MG63 (cell line): ENCODE results near the gene GMPR. TPM values are rescaled to one million over a fixed set of nuclear protein-coding genes. Genes with fewer than 3 reads are reported as not detected.
"Not testable (repeated sequence)": the region's sequence is repeated elsewhere in the genome, so short reads cannot be mapped to it uniquely, and the experiment has no call there.

Experiments used
- DNase-seq: peaks from one replicate; pipeline ENCODE4 v3.0.0-alpha.2; 2020
- H3K27me3 ChIP-seq: fragments of 250-450 bp; sonication (Bioruptor Pico); 2 replicates; pipeline ENCODE4 v1.5.1; 2020; ENCODE audit warnings: mild to moderate bottlenecking, moderate library complexity
- H3K36me3 ChIP-seq: fragments of 250-450 bp; sonication (Bioruptor Pico); 2 replicates; pipeline ENCODE4 v1.5.1; 2020; ENCODE audit warnings: mild to moderate bottlenecking, moderate library complexity
- H3K4me3 ChIP-seq: fragments of 250-450 bp; sonication (Bioruptor Pico); 2 replicates; pipeline ENCODE4 v1.5.1; 2020; ENCODE audit warnings: mild to moderate bottlenecking, moderate library complexity
- H3K9me3 ChIP-seq: fragments of 250-450 bp; sonication (Bioruptor Pico); 2 replicates; pipeline ENCODE4 v1.5.1; 2020; ENCODE audit warnings: mild to moderate bottlenecking, moderate library complexity
- total RNA-seq: library from RNA; depleted of rRNA; stranded (reverse); fragments of >200 nt; shearing (Covaris generic); gene quantifications from 2 replicates; pipeline ENCODE4 v1.2.3, GENCODE V29; 2014; ENCODE audit warnings: low replicate concordance

The GMPR gene
- total RNA-seq, 1 experiment from 2014 or later, result 9.9 TPM

- H3K4me3 ChIP-seq, result no peak overlapping the region
- DNase-seq, result no peak
- H3K36me3 ChIP-seq, result no peaks in the 10 kb centered on the region
- no peaks in the 10 kb centered on the region for H3K27me3 ChIP-seq
- no peaks in the 10 kb centered on the region for H3K9me3 ChIP-seq
Measured at GRCh38 chr6:16258709-16259075, 20.3 kb downstream of the GMPR start.

- not testable (repeated sequence) for H3K36me3 ChIP-seq, H3K4me3 ChIP-seq, H3K9me3 ChIP-seq, DNase-seq, H3K27me3 ChIP-seq
Measured at GRCh38 chr6:16259604-16260003, 21.2 kb downstream of the GMPR start.

DNA sequence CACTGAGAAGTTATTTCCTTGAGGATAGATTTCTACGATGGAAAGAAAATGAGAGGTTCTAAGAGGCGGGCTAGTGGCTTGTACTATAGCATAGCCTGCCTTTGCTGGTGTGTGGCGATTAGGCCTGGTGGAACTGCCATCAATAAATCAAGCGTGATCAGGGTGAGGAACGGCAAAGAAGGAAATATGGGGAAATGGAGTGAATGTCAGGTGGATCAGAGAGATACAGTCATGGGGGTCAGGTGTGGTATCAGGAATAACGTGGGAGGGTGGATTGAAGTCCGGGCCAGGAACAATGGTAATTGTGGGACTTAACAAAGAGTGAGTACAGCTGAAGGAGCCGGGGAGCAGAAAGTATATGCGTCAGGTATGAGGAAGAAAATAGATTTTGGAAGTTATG lies 22.2 kb downstream of the GMPR start:
- DNase-seq, H3K36me3 ChIP-seq, H3K27me3 ChIP-seq, H3K4me3 ChIP-seq, H3K9me3 ChIP-seq: not testable (repeated sequence)

GRCh38 chr6:16262773-16263172 lies 24.4 kb downstream of the GMPR start:
- DNase-seq, H3K27me3 ChIP-seq, H3K36me3 ChIP-seq, H3K9me3 ChIP-seq, H3K4me3 ChIP-seq: not testable (repeated sequence)

DNA sequence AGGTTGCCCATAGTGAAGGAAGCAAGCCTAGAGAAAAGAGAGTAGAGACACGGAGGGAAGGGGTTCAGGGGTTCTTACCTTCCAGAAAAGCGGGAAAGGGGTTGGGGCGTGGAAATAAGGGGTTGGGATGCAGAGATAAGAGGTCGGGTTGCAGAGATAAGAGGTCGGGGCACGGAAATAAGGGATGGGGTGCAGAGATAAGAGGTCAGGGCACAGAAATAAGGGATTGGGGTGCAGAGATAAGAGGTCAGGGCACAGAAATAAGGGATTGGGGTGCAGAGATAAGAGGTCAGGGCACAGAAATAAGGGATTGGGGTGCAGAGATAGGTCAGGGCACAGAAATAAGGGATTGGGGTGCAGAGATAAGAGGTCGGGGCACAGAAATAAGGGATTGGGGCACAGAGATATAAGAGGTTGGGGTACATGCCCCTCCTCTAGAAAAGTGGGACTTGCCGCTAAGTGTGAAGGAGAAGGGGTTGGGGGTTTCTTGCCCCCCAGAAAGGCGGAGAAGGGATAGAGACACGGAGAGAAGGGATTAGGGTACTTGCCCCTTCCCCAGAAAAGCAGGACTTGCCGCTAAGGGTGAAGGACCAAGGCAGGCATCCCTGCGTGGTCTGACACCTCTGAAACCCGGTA lies 25.2 kb downstream of the GMPR start:
- H3K27me3 ChIP-seq, H3K9me3 ChIP-seq, H3K4me3 ChIP-seq, DNase-seq, H3K36me3 ChIP-seq: not testable (repeated sequence)

DNA sequence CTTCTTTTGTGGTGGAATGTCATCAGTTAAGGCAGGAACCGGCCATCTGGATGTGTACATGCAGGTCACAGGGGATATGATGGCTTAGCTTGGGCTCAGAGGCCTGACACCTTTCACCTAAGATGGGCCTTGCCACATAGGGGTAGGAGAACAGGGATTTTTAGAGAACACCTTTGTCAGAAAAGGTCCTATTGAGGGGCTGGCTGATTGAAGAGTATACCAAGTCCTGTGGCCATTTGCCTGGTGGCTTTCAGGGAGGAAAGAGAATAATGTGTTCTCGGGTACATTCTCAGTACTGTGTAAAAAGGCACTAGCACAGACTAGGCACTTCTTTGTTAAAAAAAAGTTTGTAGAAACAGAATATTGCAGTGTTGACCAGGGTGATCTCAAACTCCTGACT lies 26.4 kb downstream of the GMPR start:
- no peak for DNase-seq
- no peak overlapping the region for H3K4me3 ChIP-seq
- H3K27me3 ChIP-seq, result no peaks in the 10 kb centered on the region

DNA sequence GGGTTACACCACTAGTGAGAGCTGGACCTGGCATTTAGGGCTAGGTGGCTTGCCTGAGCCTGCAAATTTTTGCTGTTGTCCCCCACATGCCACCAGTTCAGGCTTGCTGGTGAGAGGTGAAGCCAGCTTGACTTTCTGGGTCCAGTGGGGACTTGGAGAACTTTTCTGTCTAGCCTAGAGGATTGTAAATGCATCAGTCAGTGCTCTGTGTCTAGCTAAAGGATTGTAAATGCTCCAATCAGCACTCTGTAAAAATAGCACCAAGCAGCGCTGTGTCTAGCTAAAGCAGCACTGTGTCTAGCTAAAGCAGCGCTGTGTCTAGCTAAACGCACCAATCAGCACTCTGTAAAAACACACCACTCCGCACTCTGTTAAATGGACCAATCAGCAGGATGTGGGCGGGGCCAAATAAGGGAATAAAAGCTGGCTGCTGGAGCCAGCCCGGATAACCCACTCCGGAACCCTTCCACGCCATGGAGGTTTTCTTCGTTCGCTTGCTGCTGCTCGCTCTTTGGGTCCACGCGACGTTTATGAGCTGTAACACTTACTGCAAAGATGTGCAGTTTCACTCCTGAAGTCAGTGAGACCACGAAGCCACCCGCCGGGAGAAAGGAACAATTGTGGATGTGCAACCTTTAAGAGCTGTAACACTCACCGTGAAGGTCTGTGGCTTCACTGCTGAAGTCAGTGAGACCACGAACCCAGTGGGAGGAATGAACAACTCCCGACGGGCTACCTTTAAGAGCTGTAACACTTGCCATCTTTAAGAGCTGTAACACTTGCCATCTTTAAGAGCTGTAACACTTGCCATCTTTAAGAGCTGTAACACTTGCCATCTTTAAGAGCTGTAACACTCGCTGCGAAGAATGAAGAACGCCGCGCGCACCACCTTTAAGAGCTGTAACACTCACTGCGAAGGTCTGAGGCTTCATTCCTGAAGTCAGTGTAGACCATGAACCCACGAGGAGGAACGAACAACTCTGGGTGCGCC lies 27.3 kb downstream of the GMPR start:
- Histone ChIP-seq H3K27me3 (no peaks in the 10 kb centered on the region), H3K4me3 (no peak overlapping the region), H3K9me3 (no peaks in the 10 kb centered on the region), H3K36me3 (no peaks in the 10 kb centered on the region)
- no peak for DNase-seq

More for the DNA sequence above, 26.4 kb downstream of the GMPR start:
- H3K36me3 ChIP-seq, result no peaks in the 10 kb centered on the region
- no peaks in the 10 kb centered on the region for H3K9me3 ChIP-seq

- H3K36me3 ChIP-seq, result no peaks in the 10 kb centered on the region
- no peak overlapping the region for H3K4me3 ChIP-seq
- DNase-seq, result no peak
- no peaks in the 10 kb centered on the region for H3K27me3 ChIP-seq
- H3K9me3 ChIP-seq, result no peaks in the 10 kb centered on the region
Measured at GRCh38 chr6:16267428-16268263, 29.3 kb downstream of the GMPR start.

DNA sequence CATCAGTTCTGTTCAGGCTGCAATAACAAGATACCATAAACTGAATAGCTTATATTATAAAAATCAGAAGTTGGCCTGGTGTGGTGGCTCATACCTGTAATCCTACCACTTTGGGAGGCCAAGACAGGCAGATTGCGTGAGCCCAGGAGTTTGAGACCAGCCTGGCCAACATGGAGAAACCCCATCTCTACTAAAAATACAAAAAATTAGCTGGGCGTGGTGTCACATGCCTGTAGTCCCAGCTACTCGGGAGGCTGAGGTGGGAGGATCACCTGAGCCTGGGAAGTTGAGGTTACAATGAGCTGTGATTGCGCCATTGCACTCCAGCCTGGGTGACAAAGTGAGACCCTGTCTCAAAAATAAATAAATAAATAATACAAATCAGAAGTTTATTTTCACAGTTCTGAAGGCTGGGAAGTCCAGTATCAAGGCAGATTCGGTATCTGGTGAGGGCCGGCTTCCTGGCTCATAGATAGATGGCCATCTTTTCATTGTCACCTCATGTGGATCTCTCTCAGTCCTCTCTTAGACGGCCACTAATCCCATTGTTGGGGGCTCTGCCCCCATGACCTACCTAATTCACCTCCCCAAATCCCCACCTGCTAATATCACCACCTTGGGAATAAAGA lies 31.2 kb downstream of the GMPR start:
- not testable (repeated sequence) for DNase-seq, H3K36me3 ChIP-seq, H3K4me3 ChIP-seq, H3K9me3 ChIP-seq, H3K27me3 ChIP-seq

- no peaks in the 10 kb centered on the region for H3K27me3 ChIP-seq
- H3K9me3 ChIP-seq, result no peaks in the 10 kb centered on the region
- H3K36me3 ChIP-seq, result no peaks in the 10 kb centered on the region
- no peak overlapping the region for H3K4me3 ChIP-seq
- no peak for DNase-seq
Measured at GRCh38 chr6:16270178-16270794, 31.9 kb downstream of the GMPR start.

- no peaks in the 10 kb centered on the region for H3K36me3 ChIP-seq
- no peaks in the 10 kb centered on the region for H3K9me3 ChIP-seq
- no peaks in the 10 kb centered on the region for H3K27me3 ChIP-seq
- H3K4me3 ChIP-seq, result no peak overlapping the region
- DNase-seq, result no peak
Measured at GRCh38 chr6:16271428-16271827, 33.0 kb downstream of the GMPR start.

- Histone ChIP-seq H3K9me3 (no peaks in the 10 kb centered on the region), H3K4me3 (no peak overlapping the region), H3K36me3 (no peaks in the 10 kb centered on the region), H3K27me3 (no peaks in the 10 kb centered on the region)
- no peak for DNase-seq
Measured at GRCh38 chr6:16272201-16272600, 33.8 kb downstream of the GMPR start.

DNA sequence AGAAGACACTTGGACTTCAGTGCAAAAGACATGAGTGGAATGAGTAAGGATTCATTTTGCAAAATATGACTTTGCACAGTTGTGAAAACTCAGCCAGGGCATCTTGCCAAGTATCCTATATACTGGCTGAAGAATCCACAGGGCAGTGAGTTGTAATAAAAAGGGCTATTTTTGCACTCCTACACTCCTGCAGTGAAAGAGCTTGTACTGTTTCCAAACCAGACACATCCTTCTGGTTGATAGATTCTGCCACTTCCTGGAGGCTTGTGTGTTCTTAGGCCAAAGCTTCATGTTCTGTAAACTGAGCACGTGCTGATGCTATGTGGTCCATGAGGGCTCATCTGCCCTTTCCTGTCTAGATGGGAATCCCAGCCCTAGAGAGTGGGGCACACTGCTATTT lies 34.9 kb downstream of the GMPR start:
- DNase-seq, result peak; percentile 8

GRCh38 chr6:16274483-16274882 lies 36.1 kb downstream of the GMPR start:
- DNase-seq, result no peak
- no peaks in the 10 kb centered on the region for H3K27me3 ChIP-seq
- no peaks in the 10 kb centered on the region for H3K9me3 ChIP-seq
- no peaks in the 10 kb centered on the region for H3K36me3 ChIP-seq
- H3K4me3 ChIP-seq, result no peak overlapping the region

More for the DNA sequence above, 34.9 kb downstream of the GMPR start:
- H3K9me3 ChIP-seq, result no peaks in the 10 kb centered on the region
- no peak overlapping the region for H3K4me3 ChIP-seq
- no peaks in the 10 kb centered on the region for H3K27me3 ChIP-seq
- H3K36me3 ChIP-seq, result no peaks in the 10 kb centered on the region

GRCh38 chr6:16274885-16275589 lies 36.6 kb downstream of the GMPR start:
- no peaks in the 10 kb centered on the region for H3K27me3 ChIP-seq
- H3K4me3 ChIP-seq, result no peak overlapping the region
- H3K36me3 ChIP-seq, result no peaks in the 10 kb centered on the region
- DNase-seq, result no peak
- no peaks in the 10 kb centered on the region for H3K9me3 ChIP-seq
